Putamen (tissue), 1 donor: ENCODE measurements around the gene UNC80.
A peak's percentile ranks its signal among the peaks of the same experiment; 100 is the strongest.
"Not testable (repeated sequence)": the region's sequence is repeated elsewhere in the genome, so short reads cannot be mapped to it uniquely, and the experiment has no call there.

Experiments
- DNase-seq: peaks from one replicate; pipeline ENCODE4 v3.0.0-alpha.2; 2016; ENCODE audit warnings: low spot score

The UNC80 gene, protein sequence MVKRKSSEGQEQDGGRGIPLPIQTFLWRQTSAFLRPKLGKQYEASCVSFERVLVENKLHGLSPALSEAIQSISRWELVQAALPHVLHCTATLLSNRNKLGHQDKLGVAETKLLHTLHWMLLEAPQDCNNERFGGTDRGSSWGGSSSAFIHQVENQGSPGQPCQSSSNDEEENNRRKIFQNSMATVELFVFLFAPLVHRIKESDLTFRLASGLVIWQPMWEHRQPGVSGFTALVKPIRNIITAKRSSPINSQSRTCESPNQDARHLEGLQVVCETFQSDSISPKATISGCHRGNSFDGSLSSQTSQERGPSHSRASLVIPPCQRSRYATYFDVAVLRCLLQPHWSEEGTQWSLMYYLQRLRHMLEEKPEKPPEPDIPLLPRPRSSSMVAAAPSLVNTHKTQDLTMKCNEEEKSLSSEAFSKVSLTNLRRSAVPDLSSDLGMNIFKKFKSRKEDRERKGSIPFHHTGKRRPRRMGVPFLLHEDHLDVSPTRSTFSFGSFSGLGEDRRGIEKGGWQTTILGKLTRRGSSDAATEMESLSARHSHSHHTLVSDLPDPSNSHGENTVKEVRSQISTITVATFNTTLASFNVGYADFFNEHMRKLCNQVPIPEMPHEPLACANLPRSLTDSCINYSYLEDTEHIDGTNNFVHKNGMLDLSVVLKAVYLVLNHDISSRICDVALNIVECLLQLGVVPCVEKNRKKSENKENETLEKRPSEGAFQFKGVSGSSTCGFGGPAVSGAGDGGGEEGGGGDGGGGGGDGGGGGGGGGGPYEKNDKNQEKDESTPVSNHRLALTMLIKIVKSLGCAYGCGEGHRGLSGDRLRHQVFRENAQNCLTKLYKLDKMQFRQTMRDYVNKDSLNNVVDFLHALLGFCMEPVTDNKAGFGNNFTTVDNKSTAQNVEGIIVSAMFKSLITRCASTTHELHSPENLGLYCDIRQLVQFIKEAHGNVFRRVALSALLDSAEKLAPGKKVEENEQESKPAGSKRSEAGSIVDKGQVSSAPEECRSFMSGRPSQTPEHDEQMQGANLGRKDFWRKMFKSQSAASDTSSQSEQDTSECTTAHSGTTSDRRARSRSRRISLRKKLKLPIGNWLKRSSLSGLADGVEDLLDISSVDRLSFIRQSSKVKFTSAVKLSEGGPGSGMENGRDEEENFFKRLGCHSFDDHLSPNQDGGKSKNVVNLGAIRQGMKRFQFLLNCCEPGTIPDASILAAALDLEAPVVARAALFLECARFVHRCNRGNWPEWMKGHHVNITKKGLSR (N-terminal part only)

DNA sequence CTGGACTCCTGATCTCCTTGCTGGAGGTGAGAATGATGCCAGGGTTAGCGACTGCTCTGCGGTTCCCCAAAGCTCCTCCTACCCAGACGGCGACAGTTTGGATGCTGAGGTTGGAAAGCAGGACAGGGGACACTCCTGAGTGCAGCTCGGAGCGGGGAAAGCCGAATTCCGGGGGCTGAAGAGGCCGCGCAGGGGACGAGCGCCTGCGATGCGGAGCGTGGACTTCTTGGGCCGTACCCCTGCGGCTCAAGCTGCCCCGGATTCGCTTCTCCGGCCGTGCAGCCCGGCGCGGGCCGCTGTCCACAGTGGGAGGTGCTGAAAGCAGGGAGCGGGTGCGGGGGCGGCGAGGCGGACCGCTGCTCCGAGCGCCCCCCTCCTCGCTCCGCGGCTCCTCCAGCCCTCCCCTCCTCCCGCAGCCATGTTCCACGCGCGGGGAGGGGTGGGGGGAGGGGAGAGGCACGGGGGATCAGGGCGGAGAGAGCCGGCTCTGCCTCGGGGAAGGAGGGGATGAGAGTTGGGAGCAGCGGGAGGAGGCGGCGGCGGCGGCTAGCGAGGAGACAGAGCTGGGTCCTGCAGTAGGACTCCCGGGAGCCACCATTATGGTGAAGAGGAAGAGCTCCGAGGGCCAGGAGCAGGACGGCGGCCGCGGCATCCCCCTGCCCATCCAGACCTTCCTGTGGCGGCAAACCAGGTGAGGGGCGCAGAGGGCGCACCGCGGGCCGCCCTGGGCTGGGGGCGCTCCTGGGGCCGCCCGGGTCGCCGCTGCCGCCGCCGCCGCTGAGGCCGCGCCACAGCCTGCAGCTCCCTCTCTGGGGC, at the start of gene UNC80:
TSS of gene UNC80 (plus strand) at position 359 of the 816 bp plus-strand sequence. CDS start at position 600, 241 bp downstream.
- DNase-seq, result peak; percentile 60

DNA sequence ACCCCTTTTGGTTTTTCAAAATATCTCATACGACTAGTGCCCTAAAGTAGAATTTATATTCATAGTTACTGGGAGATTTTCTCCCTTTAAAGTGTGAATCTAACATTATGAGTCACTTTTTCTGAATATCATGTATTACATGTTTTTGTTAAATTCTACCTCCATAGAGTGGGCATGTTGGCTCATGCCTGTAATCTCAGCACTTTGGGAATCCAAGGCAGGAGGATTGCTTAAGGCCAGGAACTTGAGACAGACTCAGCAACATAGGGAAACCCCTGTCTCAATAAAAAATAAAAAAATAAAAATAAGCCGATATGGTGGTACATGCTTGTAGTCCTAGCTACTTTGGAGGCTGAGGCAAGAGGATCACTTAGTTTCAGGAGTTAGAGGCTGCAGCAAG, 45.3 kb upstream of the UNC80 start:
- no peak for DNase-seq

DNA sequence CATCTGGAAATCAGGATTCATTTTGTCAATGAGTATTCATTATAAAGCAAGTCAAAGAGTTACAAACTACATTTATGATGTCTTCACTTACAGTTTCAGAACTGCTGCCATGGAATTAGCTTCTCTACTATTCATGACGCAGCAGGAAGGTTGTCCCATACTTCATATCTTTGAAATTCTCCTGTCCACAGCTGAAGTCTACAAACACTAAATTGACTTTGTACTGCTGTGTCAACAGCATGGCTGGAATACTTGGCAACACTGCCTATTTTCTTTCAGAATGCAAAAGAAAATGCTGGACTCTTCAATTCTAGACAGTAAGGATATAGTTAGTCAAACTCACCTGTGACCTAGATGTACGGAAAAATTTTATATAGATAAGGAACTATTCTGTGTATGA, 44.6 kb upstream of the UNC80 start:
- no peak for DNase-seq

GRCh38 chr2:209734805-209735204, 36.8 kb upstream of the UNC80 start:
- no peak for DNase-seq

DNA sequence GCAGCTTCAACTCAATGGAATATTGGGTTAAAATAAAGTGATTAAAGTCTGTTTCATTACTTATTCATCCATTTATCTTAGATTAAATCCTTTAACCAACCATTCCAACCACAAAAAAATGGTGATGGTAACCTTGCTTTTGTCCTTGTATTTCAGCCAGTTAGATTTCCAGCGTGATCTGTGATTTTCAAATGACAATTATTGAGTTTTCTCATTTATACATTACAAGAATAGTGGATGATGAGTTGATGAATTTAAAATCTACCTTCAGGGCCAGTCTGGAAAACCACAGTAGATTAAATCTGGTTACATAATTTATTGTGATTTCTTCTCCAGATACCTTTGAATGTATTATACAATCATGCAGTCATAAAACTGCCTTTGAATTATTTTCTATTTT, 29.7 kb upstream of the UNC80 start:
- DNase-seq, result no peak

DNA sequence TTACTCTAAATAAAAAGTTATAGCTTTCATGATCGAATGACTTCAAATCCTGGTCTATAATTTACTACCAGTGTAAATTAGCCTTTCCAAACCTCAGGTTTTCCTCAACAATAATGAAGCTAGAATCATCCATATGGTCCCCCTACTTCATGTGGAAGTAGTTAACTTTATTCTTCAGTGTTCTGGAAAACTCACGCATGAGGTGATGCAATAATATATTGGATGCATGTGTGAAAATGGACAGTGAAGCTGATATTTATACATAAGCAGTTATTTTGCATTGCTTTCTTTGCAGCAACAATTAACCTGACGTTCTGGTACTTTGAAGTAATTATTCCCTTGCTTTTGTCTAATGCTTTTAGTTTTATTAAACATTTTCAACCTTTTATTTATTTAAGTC, 18.6 kb upstream of the UNC80 start:
- no peak for DNase-seq

GRCh38 chr2:209757163-209757562, 14.5 kb upstream of the UNC80 start:
- DNase-seq, result no peak

- no peak for DNase-seq
Observed at GRCh38 chr2:209761566-209761965, 10.1 kb upstream of the UNC80 start.

DNA sequence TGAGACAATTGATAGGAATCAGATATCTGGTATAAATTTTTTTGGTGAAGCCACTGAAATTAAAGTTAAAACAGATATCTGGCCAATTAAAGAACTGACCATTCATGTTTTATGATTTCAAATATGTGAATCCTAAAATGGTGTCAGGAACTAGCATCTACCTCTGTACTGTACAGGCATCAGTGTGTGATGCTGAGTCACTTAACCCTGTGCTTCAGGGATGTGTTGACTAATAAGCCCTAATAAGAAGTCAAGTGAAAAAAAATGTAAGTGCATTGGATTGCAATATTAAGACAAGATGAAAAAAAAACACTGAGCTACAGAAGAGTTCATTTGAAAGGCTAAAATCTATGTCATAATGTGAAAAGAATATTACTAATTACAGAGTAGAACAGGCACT, 9.1 kb upstream of the UNC80 start:
- no peak for DNase-seq

DNA sequence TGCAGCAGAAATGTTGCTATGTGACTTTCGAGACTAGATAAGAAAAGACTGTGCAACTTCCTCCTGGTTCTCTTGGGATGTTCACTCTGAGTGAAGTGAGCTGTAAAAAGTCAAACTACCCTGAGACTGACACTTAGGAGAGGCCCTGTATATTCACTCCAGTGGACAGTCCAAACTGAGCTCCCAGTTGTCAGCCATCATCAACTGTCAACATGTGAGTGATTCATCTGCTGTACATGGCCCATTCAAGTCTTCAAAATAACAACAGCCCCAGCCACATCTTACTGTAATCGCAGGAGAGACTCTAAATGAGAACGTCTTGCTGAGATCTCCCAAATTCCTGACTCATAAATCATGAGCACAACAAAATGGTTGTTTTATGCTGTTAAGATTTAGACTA, 8.5 kb upstream of the UNC80 start:
- no peak for DNase-seq

- no peak for DNase-seq
Observed at GRCh38 chr2:209766613-209767012, 5.0 kb upstream of the UNC80 start.

GRCh38 chr2:209767316-209767715, 4.3 kb upstream of the UNC80 start:
- no peak for DNase-seq

GRCh38 chr2:209768557-209768956, 3.1 kb upstream of the UNC80 start:
- DNase-seq, result no peak

GRCh38 chr2:209772290-209772685, 656 bp downstream of the UNC80 start:
- no peak for DNase-seq

DNA sequence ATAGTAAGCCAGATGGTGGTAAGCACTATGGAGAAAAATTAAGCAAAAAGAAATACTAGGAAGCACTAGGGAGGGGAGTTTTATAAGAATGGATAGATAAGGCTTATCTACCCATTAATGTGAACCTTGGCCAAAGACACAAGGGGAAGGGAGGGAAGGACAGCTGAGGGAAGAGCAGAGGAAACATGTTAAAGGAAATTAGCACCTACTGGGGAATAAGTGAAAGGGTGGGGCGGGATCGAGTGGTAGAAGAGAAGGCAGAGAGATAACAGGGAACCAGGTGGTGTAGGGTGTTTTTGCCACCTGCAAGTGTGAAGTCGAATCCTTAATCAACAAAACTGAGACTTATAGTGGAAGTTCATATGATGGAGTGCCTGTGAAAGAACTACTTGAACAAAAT, 1.7 kb downstream of the UNC80 start:
- no peak for DNase-seq

DNA sequence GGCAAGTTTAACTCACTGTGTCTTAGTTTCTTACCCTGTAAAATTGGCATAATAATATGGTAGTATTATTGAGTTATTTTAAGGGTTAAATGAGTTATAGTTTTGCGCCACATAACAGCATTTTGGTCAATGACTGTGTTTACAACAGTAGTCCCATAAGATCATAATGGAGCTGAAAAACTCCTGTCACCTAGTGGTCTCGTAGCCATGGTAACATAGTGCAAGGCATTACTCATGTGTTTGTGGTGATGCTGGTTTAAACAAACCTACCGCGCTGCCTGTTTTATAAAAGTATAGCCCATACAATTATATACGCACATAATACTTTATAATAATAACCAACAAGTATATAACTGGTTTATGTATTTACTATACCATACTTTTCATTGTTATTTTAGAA, 15.8 kb downstream of the UNC80 start:
- no peak for DNase-seq

DNA sequence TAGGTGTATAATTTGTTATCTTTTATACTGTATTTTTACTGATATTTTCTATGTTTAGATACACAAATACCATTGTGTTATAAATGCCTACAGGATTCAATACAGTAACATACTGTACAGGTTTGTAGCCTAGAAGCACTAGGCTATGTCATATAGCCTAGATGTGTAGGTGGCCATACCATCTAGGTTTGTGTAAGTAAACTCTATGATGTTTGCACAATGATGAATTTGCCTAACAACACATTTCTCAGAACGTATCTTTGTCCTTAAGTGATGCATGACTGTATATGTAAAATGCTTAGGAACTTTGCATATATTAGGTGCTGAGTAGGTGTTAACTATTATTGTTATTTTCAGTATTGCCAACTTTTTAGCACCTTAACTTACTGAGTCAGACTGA, 17.3 kb downstream of the UNC80 start:
- DNase-seq, result no peak

DNA sequence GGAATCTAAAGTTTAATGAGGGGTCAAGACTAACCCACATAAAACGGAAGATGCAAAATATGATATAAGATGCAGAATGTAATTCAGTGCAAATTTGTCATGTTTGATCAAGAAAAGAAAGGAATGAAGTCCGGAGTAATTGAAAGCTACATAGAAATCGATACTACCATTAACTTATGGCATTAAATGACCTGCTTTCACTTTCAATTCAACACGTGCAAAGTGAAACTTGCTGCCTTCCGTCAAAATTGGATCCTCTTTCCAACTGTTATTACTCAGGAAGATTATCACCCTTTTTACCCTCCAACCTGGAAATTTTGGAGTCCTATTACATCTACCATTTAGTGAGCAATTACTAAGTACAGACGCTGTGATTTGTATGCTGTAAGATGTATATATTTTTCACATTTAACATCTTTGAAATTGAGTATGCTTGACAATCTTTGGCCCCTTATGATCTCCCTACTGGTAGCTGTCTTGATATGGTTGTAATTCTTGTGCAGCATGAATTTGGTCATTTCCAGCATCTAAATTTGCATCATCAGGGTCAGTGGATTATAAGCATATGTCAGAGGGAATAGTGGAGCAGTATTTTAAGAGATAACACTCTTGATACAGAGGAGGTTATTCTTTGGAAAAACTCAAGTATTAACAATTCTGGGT, 18.6 kb downstream of the UNC80 start:
- DNase-seq, result no peak

- no peak for DNase-seq
Observed at GRCh38 chr2:209791151-209791550, 19.5 kb downstream of the UNC80 start.

GRCh38 chr2:209795425-209795824, 23.8 kb downstream of the UNC80 start:
- not testable (repeated sequence) for DNase-seq

DNA sequence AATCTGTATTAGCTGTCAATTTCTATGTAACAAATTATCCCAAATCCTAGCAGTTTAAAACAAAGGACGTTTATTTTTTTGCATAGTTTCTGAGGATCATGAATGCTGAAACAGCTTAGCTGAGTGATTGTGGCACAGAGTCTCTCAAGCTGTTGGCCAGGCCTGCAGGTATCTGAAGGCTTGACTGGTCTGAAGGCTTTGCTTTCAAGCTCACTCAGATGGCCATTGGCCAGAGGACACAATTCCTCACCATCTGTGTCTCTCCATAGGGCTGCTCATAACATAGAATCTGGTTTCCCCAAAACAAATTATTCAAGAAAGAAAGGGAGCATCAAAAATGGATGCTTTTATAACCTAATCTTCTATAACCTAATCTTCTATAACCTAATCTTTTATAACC, 33.7 kb downstream of the UNC80 start:
- DNase-seq, result no peak
